ENCODE data around the gene TMEM14C. TPM values are rescaled to one million over a fixed set of nuclear protein-coding genes. Genes with fewer than 3 reads are reported as not detected.
"Not testable (repeated sequence)": the region's sequence is repeated elsewhere in the genome, so short reads cannot be mapped to it uniquely, and the experiment has no call there.

The TMEM14C gene
- total and polyA plus RNA-seq, 12 donors: 105 to 133 (median 115) TPM

GRCh38 chr6:10740061-10740460, 17.2 kb downstream of the TMEM14C start:
- Histone ChIP-seq H3K27ac (no peak overlapping the region), H3K27me3 (no peaks in the 10 kb centered on the region), H3K9me3 (no peaks in the 10 kb centered on the region), H3K4me3 (no peak overlapping the region), H3K4me1 (no peaks in the 10 kb centered on the region), H3K36me3 (peaks cover 0 to 28% (median 0%) of the 10 kb centered on the region in 9 donors)
- intact Hi-C loops (cut with DNase I): no loop called here
- ATAC-seq (no peak), DNase-seq (no peak)
- TF ChIP-seq CTCF (IDR thresholded peaks at IDR 0.05): no peak

- H3K27ac ChIP-seq; DNase-seq; H3K9me3 ChIP-seq; H3K4me1 ChIP-seq; H3K27me3 ChIP-seq; intact Hi-C loops (cut with DNase I); ATAC-seq; H3K4me3 ChIP-seq: not testable (repeated sequence)
- H3K36me3 ChIP-seq: peaks cover 0 to 28% (median 0%) of the 10 kb centered on the region in 9 donors
- 90 to 96% methylated on average over 4 of the region's 4 CpGs for WGBS, 2 donors
Observed at GRCh38 chr6:10741643-10742042, 18.8 kb downstream of the TMEM14C start.

- H3K27ac ChIP-seq: no peak overlapping the region
- peaks cover 0 to 28% (median 0%) of the 10 kb centered on the region in 9 donors for H3K36me3 ChIP-seq
- peaks cover 0 to 8% (median 3%) of the 10 kb centered on the region in 9 donors for H3K4me1 ChIP-seq
- DNase-seq (no peak), ATAC-seq (no peak)
- intact Hi-C loops (cut with DNase I): no loop called here
- no peak overlapping the region for H3K4me3 ChIP-seq
- 95% methylated on average over 12 of the region's 12 CpGs for WGBS, 2 donors
- no peak for TF ChIP-seq CTCF (IDR thresholded peaks at IDR 0.05)
- H3K27me3 ChIP-seq: no peaks in the 10 kb centered on the region
- H3K9me3 ChIP-seq: no peaks in the 10 kb centered on the region
Observed at GRCh38 chr6:10742251-10742650, 19.4 kb downstream of the TMEM14C start.

GRCh38 chr6:10743515-10743914, 20.6 kb downstream of the TMEM14C start:
- no peak overlapping the region for H3K4me3 ChIP-seq
- peaks cover 2 to 15% (median 7%) of the 10 kb centered on the region in 9 donors for H3K4me1 ChIP-seq
- intact Hi-C loops (cut with DNase I): no loop called here
- ATAC-seq (no peak), DNase-seq (no peak)
- H3K36me3 ChIP-seq: peaks cover 0 to 28% (median 0%) of the 10 kb centered on the region in 9 donors
- no peak for TF ChIP-seq CTCF (IDR thresholded peaks at IDR 0.05)
- H3K27me3 ChIP-seq: no peaks in the 10 kb centered on the region
- no peaks in the 10 kb centered on the region for H3K9me3 ChIP-seq
- WGBS, 2 donors: 83 to 86% methylated on average over 6 of the region's 6 CpGs
- no peak overlapping the region for H3K27ac ChIP-seq

- WGBS, 2 donors: 86 to 87% methylated on average over 5 of the region's 5 CpGs
- Histone ChIP-seq H3K27ac (no peak overlapping the region), H3K9me3 (no peaks in the 10 kb centered on the region), H3K27me3 (no peaks in the 10 kb centered on the region), H3K4me1 (peaks cover 8 to 31% (median 22%) of the 10 kb centered on the region in 9 donors), H3K36me3 (peaks cover 0 to 38% (median 0%) of the 10 kb centered on the region in 9 donors), H3K4me3 (no peak overlapping the region)
- intact Hi-C loops (cut with DNase I): loop anchor here in 1 of 10 donors (5.0 kb wide), 1 partner anchor 53 kb away; the partner anchor contains the start of genes C6orf52 and PAK1IP1
- DNase-seq: no peak
- ATAC-seq: no peak
- no peak for TF ChIP-seq CTCF (IDR thresholded peaks at IDR 0.05)
Observed at GRCh38 chr6:10745116-10745515, 22.2 kb downstream of the TMEM14C start.
